Endothelial cell of umbilical vein (primary cell): Measurements from ENCODE around the gene LDLRAD4.

Experiments used
- CTCF ChIP-seq, 2 donors: IDR thresholded peaks; 1 replicate in 1 of 2; 2 replicates in 1 of 2; pipeline ENCODE4 v1.5.1; 2011; ENCODE audit warnings: low read length in 2 of 2, mild to moderate bottlenecking in 2 of 2, moderate library complexity in 2 of 2, control low read depth in 1 of 2, inconsistent platforms in 1 of 2, low read depth in 1 of 2; ENCODE audit not compliant: insufficient read depth in 1 of 2; ENCODE audit errors: extremely low read depth in 1 of 2
- FOS ChIP-seq: IDR thresholded peaks from 2 replicates; pipeline ENCODE4 v1.6.1; 2011; ENCODE audit warnings: mild to moderate bottlenecking, low read length, moderate library complexity, borderline replicate concordance; ENCODE audit not compliant: insufficient read depth
- MAX ChIP-seq: IDR thresholded peaks from 2 replicates; pipeline ENCODE4 v1.6.1; 2011; ENCODE audit not compliant: insufficient read depth, insufficient read length
- POLR2A ChIP-seq: IDR thresholded peaks from 2 replicates; pipeline ENCODE4 v1.6.1; 2012; ENCODE audit warnings: low read depth, mild to moderate bottlenecking, control low read depth, low read length
- POLR2AphosphoS5 ChIP-seq: IDR thresholded peaks from 2 replicates; pipeline ENCODE4 v1.6.1; 2012; ENCODE audit warnings: low read depth, mild to moderate bottlenecking, control low read depth, low read length, moderate library complexity; ENCODE audit not compliant: insufficient read depth

GRCh38 chr18:13377496-13377895 is 158.9 kb downstream of the LDLRAD4 start:
- TF ChIP-seq CTCF (IDR thresholded peaks at IDR 0.05; ENCODE audit: extremely low read depth in 1 of 2, insufficient read depth in 1 of 2, low read depth in 1 of 2, low read length in 2 of 2) (no peak), POLR2AphosphoS5 (no peak), POLR2A (no peak), MAX (no peak), FOS (no peak)
